Mesothelial cell of epicardium (in vitro differentiated cells): Measurements from ENCODE around the gene ADIPOR2. TPM values are rescaled to one million over a fixed set of nuclear protein-coding genes. Genes with fewer than 3 reads are reported as not detected.
"Not testable (repeated sequence)": the region's sequence is repeated elsewhere in the genome, so short reads cannot be mapped to it uniquely, and the experiment has no call there.

Experiments used
- DNase-seq, 2 experiments: peaks; one replicate each; pipeline ENCODE4 v3.0.0; 2021; ENCODE audit warnings: low spot score in 2 of 2; ENCODE audit not compliant: unreplicated experiment in 2 of 2
- H3K27ac Mint-ChIP-seq: 2 replicates; pipeline ENCODE4 v1.8.0; 2021; ENCODE audit warnings: mixed read lengths
- H3K27me3 Mint-ChIP-seq: 2 replicates; pipeline ENCODE4 v1.8.0; 2021; ENCODE audit warnings: low read depth, mixed read lengths
- H3K36me3 Mint-ChIP-seq: 2 replicates; pipeline ENCODE4 v1.8.0; 2021; ENCODE audit warnings: mixed read lengths
- H3K4me1 Mint-ChIP-seq: 2 replicates; pipeline ENCODE4 v1.8.0; 2021; ENCODE audit warnings: mixed read lengths
- H3K4me3 Mint-ChIP-seq: 2 replicates; pipeline ENCODE4 v1.8.0; 2021; ENCODE audit warnings: mild to moderate bottlenecking, moderate library complexity, mixed read lengths
- H3K9me3 Mint-ChIP-seq: 2 replicates; pipeline ENCODE4 v1.8.0; 2021; ENCODE audit warnings: mixed read lengths
- total RNA-seq: library from RNA; stranded (reverse); gene quantifications from 3 replicates; pipeline ENCODE4 v1.2.1, GENCODE V29; 2021
- TF ChIP-seq, protein P1 (sequence below): fragments of 200-600 bp; sonication (generic); IDR thresholded peaks from one replicate; pipeline ENCODE4 v1.5.0; 2021; ENCODE audit warnings: antibody characterized with exemption; ENCODE audit not compliant: unreplicated experiment

Gene ADIPOR2
- total RNA-seq, 1 donor from 2014 or later: 77.2 TPM

DNA sequence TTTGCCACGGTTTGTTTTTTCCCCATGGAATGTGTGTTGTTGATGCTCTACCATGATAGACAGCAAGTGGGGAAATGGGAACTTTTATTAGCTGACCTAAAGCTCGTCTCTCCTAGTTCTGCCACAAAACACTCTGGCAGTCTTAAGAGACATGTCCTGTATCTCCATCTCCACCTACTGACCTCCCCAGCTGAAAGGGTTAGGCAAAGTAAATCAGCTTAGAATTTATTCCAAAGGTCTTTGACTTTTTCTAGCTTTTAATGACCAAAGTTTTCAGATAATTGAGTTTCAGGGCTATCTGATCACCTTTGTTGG lies 9.4 kb upstream of the ADIPOR2 start:
- no peak overlapping the region for H3K4me3 Mint-ChIP-seq
- H3K36me3 Mint-ChIP-seq: no peaks in the 10 kb centered on the region
- H3K4me1 Mint-ChIP-seq: no peaks in the 10 kb centered on the region
- no peak for DNase-seq
- H3K27me3 Mint-ChIP-seq: no peaks in the 10 kb centered on the region
- TF ChIP-seq, protein P1, sequence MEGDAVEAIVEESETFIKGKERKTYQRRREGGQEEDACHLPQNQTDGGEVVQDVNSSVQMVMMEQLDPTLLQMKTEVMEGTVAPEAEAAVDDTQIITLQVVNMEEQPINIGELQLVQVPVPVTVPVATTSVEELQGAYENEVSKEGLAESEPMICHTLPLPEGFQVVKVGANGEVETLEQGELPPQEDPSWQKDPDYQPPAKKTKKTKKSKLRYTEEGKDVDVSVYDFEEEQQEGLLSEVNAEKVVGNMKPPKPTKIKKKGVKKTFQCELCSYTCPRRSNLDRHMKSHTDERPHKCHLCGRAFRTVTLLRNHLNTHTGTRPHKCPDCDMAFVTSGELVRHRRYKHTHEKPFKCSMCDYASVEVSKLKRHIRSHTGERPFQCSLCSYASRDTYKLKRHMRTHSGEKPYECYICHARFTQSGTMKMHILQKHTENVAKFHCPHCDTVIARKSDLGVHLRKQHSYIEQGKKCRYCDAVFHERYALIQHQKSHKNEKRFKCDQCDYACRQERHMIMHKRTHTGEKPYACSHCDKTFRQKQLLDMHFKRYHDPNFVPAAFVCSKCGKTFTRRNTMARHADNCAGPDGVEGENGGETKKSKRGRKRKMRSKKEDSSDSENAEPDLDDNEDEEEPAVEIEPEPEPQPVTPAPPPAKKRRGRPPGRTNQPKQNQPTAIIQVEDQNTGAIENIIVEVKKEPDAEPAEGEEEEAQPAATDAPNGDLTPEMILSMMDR: no peak
- no peak overlapping the region for H3K27ac Mint-ChIP-seq
- H3K9me3 Mint-ChIP-seq: peaks cover 4% of the 10 kb centered on the region

DNA sequence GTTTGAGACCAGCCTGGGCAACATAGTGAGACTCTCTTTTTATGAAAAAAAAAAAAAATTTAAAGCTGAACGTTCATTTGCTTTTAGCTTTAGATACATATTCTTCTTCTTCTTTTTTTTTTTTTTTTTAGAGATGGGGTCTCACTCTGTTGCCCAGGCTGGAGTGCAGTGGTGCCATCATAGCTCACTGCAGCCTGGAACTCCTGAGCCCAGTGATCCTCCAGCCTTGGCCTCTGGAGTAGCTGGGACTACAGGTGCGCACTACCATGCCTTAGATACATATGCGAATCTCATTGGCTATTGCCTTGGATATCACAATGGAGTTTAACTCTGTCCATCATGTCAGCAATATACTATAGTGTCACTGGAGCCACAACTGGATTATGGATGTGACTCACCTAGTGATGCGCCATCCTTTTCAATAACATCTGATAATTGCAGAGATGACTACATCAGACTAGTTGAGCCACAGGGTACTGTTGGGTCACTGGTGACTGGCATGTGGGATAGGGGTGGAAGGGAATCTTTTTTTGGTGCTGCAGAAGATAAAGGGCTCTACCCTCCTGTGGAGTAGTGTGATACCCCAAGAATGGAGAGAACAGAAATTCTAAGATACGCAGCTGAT lies 2.7 kb upstream of the ADIPOR2 start:
- no peak for DNase-seq
- Mint-ChIP-seq H3K4me3 (no peak overlapping the region), H3K27ac (peak overlapping the region; percentile 80)

DNA sequence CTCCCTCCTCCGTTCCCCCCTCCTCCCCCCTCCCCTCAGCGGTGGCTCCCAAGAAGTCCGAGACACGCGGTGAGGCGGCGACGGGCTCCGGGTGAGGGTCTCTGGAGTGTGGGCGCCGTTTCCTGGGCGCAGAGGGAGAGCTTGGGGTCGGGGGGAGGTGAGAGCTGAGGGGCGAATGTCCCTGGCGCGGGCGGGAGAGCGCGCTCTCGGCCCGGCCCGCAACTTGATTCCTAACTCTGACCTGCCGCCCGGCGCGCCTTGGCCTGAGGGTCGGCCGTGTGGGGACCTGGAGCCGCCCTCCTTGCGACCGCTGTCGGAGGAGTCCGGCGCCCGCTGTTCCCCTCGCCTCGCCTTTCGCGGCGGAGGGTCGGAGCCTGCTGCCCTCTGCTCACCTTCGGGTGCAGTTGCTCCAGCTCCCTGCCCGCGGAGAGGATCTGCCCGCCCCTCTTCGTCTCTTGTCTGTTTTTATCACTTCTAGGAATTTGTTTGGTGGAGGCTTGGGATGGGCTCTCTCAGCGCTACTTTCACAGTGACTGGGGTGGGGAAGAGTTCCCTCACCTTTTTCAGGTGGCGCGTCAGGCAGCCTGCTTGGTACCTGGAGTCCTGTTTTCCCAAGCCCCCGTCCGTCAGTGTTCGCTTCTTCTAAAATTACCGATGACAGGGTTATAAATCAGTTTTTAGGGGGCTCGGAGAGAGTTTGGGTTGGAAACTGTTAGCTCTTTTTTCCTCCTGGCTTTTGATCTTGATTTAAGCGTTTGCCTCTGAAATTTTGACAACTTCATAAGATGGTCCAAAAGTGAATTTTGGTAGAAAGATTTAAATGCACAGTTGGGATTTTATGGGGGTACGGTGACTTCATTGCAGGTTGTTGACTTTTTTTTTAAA lies 495 bp downstream of the ADIPOR2 start:
- TF ChIP-seq, protein P1: no peak
- Mint-ChIP-seq H3K4me1 (peaks cover 34% of the 10 kb centered on the region), H3K27ac (peak overlapping the region; percentile 99), H3K36me3 (peaks cover 4% of the 10 kb centered on the region), H3K9me3 (no peaks in the 10 kb centered on the region), H3K27me3 (no peaks in the 10 kb centered on the region), H3K4me3 (peak overlapping the region; percentile 98)
- DNase-seq: no peak

More for the DNA sequence above, 2.7 kb upstream of the ADIPOR2 start:
- Mint-ChIP-seq H3K27me3 (no peaks in the 10 kb centered on the region), H3K4me1 (peaks cover 19% of the 10 kb centered on the region), H3K36me3 (no peaks in the 10 kb centered on the region), H3K9me3 (no peaks in the 10 kb centered on the region)
- TF ChIP-seq, protein P1: no peak

DNA sequence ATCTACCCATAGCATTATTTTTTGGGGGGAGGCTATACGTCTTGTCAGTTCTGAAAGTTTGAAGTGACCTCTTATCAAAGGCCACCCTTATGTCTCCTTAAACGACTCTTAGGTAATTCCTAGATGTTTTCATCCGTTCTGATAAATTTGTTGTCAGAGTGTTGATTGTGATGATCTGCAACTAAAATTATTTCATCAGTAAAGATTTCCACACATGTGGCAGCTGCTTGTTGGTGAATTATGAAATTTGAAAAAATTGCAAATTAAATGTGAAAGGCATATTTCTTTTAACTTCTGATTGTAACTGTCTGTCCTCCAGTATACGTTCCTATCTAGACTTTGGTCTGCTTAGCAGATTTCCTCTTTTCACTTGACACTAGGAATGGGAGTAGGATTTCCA lies 1.4 kb downstream of the ADIPOR2 start:
- TF ChIP-seq, protein P1: no peak
- Mint-ChIP-seq H3K36me3 (peaks cover 4% of the 10 kb centered on the region), H3K9me3 (no peaks in the 10 kb centered on the region), H3K4me1 (peaks cover 42% of the 10 kb centered on the region), H3K27me3 (no peaks in the 10 kb centered on the region), H3K27ac (peak overlapping the region; percentile 99), H3K4me3 (peak overlapping the region; percentile 98)
- no peak for DNase-seq

DNA sequence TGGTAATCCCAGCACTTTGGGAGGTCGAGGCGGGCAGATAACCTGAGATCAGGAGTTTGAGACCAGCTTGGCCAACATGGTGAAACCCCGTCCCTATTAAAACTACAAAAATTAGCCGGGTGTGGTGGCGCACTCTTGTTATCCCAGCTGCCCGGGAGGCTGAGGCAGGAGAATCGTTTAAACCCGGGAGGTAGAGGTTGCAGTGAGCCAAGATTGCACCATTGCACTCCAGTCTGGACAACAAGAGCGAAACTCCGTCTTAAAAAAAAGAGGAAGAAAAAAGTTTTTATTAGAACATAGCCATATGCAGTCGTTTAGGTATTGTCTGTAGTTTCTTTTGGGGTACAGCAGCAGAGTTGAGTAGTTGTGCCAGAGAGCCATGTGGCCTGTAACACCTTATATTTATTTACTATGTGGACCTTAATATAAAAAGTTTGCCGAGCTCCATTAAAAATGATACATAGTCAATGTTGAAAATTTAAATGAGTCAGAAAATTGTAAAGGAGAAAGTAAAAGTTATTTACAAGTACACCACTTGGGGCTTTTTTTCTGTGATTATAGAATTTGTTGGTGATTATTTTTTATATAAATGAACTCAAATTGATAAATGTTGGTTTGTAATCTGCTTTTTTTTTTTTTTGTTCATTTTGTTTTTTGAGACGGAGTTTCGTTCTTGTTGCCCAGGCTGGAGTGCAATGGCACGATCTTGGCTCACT lies 2.2 kb downstream of the ADIPOR2 start:
- DNase-seq: no peak
- H3K4me3 Mint-ChIP-seq: peak overlapping the region; percentile 98
- peaks cover 50% of the 10 kb centered on the region for H3K4me1 Mint-ChIP-seq
- no peaks in the 10 kb centered on the region for H3K27me3 Mint-ChIP-seq
- TF ChIP-seq, protein P1: no peak
- peaks cover 4% of the 10 kb centered on the region for H3K36me3 Mint-ChIP-seq
- H3K9me3 Mint-ChIP-seq: no peaks in the 10 kb centered on the region
- peak overlapping the region; percentile 50 for H3K27ac Mint-ChIP-seq

DNA sequence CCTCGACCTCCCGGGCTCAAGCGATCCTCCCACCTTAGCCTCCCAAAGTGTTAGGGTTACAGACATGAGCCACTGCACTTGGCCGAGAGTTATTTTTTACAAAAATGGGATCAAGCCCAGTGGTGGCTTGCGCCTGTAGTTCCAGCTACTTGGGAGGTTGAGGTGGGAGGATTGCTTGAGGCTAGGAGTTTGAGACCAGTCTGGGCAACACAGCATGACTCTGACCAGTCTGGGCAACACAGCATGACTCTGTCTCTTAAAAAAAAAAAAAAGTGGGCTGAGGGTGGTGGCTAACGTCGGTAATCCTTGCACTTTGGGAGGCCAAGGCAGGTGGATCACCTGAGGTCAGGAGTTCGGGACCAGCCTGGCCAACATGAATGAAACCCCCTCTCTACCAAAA lies 4.2 kb downstream of the ADIPOR2 start:
- H3K27me3 Mint-ChIP-seq, DNase-seq, H3K36me3 Mint-ChIP-seq, H3K9me3 Mint-ChIP-seq, H3K27ac Mint-ChIP-seq, H3K4me3 Mint-ChIP-seq: not testable (repeated sequence)
- H3K4me1 Mint-ChIP-seq: peaks cover 61% of the 10 kb centered on the region
